Measurements from ENCODE around the gene EFCAB6. TPM values are rescaled to one million over a fixed set of nuclear protein-coding genes. Genes with fewer than 3 reads are reported as not detected.

EFCAB6 gene
- total and polyA plus RNA-seq, 9 of the 15 experiments (the other 6 are each of a cell fraction or from before 2014, with no cell fraction given): 0.06 TPM; not detected in 8

DNA sequence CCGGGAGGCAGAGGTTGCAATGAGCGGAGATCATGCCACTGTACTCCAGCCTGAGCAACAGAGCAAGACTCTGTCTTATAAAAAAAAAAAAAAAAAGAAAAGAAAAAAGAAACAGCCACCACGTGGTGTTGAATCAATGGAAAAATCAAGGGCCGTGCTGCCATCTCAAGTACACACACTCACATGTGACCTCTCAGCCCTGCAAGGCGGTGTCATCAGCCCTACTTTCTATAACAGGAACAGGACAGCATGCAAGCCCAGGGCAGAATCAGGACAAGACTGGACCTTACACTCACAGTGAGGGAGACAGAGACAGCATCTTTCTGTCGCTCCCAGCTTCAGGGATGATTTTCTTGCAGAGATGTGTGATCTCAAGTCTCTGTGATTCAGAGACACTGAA is 220.7 kb downstream of the EFCAB6 start:
- Histone ChIP-seq H3K4me2 (ENCODE audit: insufficient read depth, low read length) (no peak overlapping the region), H3K27me3 (ENCODE audit: control insufficient read depth in 2 of 2, insufficient read depth in 2 of 2, low read length in 2 of 2) (no peaks in the 10 kb centered on the region), H3K27ac (ENCODE audit: extremely low read depth, low read depth, low read length) (no peak overlapping the region), H3K79me2 (ENCODE audit: control insufficient read depth, insufficient read depth, low read length) (no peaks in the 10 kb centered on the region), H3K36me3 (ENCODE audit: control insufficient read depth, insufficient read depth, low read length) (no peaks in the 10 kb centered on the region), H3K4me3 (no peak overlapping the region), H3K9me3 (replicated peaks; ENCODE audit: control insufficient read depth, insufficient read depth, low read depth, low read length) (no peaks in the 10 kb centered on the region), H2AFZ (ENCODE audit: low read depth, low read length) (no peak overlapping the region), H3K9ac (ENCODE audit: insufficient read depth in 1 of 2, low read depth in 2 of 2, low read length in 2 of 2) (no peak overlapping the region), H3K4me1 (replicated peaks in 1 of 2; ENCODE audit: control insufficient read depth in 2 of 2, insufficient read depth in 2 of 2, low read length in 2 of 2) (no peaks in the 10 kb centered on the region; a peak in 1 of 5 replicates), H4K20me1 (replicated peaks; ENCODE audit: control insufficient read depth, insufficient read depth, low read length) (no peaks in the 10 kb centered on the region), H3K9me1 (ENCODE audit: control insufficient read depth, insufficient read depth, low read length) (no peaks in the 10 kb centered on the region)
- intact Hi-C loops (cut with micrococcal nuclease) (no loop called here), in situ Hi-C loops (cut with MboI) (no loop called here)
- DNase-seq (ENCODE audit: extremely low read depth in 1 of 4, low spot score in 3 of 4) (no peak), FAIRE-seq (no peak), ATAC-seq (no peak)
- TF ChIP-seq ARHGAP35 (IDR thresholded peaks at IDR 0.05; ENCODE audit: partially characterized antibody): no peak
- no peak for TF ChIP-seq BDP1 (IDR thresholded peaks at IDR 0.05; ENCODE audit: insufficient read depth, insufficient read length)
- TF ChIP-seq GABPB1 (CRISPR knock-in tag; IDR thresholded peaks at IDR 0.05): no peak
- TF ChIP-seq, protein P1, sequence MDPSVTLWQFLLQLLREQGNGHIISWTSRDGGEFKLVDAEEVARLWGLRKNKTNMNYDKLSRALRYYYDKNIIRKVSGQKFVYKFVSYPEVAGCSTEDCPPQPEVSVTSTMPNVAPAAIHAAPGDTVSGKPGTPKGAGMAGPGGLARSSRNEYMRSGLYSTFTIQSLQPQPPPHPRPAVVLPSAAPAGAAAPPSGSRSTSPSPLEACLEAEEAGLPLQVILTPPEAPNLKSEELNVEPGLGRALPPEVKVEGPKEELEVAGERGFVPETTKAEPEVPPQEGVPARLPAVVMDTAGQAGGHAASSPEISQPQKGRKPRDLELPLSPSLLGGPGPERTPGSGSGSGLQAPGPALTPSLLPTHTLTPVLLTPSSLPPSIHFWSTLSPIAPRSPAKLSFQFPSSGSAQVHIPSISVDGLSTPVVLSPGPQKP (CRISPR knock-in tag; IDR thresholded peaks at IDR 0.05): no peak
- TF ChIP-seq TFAM (CRISPR knock-in tag; conservative IDR thresholded peaks at IDR 0.05): no peak
- no peak for TF ChIP-seq CXXC5 (CRISPR knock-in tag; IDR thresholded peaks at IDR 0.05)
- TF ChIP-seq ELF1 (tag; IDR thresholded peaks at IDR 0.05): no peak
- no peak for TF ChIP-seq PCBP2 (IDR thresholded peaks at IDR 0.05; ENCODE audit: low read depth, low read length, poor library complexity, severe bottlenecking)
- no peak for TF ChIP-seq ZNF23 (CRISPR knock-in tag; IDR thresholded peaks at IDR 0.05)
- no peak for TF ChIP-seq CBX2 (IDR thresholded peaks at IDR 0.05; ENCODE audit: insufficient read depth, low read length, poor library complexity, severe bottlenecking)
- TF ChIP-seq, protein P2, sequence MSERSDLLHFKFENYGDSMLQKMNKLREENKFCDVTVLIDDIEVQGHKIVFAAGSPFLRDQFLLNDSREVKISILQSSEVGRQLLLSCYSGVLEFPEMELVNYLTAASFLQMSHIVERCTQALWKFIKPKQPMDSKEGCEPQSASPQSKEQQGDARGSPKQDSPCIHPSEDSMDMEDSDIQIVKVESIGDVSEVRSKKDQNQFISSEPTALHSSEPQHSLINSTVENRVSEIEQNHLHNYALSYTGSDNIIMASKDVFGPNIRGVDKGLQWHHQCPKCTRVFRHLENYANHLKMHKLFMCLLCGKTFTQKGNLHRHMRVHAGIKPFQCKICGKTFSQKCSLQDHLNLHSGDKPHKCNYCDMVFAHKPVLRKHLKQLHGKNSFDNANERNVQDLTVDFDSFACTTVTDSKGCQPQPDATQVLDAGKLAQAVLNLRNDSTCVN (CRISPR knock-in tag; IDR thresholded peaks at IDR 0.05): no peak
- no peak for TF ChIP-seq FOXA1 (IDR thresholded peaks at IDR 0.05; ENCODE audit: borderline replicate concordance)
- no peak for TF ChIP-seq CSDE1 (IDR thresholded peaks at IDR 0.05)
- no peak for TF ChIP-seq TCF7 (IDR thresholded peaks at IDR 0.05; ENCODE audit: borderline replicate concordance)
- TF ChIP-seq NFE2L1 (tag; IDR thresholded peaks at IDR 0.05; ENCODE audit: borderline replicate concordance, low read depth): no peak
- no peak for TF ChIP-seq CCNT2 (IDR thresholded peaks at IDR 0.05; ENCODE audit: borderline replicate concordance, extremely low read depth, insufficient read length, low read depth, low read length)
- TF ChIP-seq FOXK1 (CRISPR knock-in tag; IDR thresholded peaks at IDR 0.05; ENCODE audit: borderline replicate concordance): no peak
- no peak for TF ChIP-seq ZNF197 (CRISPR knock-in tag; IDR thresholded peaks at IDR 0.05; ENCODE audit: low read depth)
- TF ChIP-seq, protein P3, sequence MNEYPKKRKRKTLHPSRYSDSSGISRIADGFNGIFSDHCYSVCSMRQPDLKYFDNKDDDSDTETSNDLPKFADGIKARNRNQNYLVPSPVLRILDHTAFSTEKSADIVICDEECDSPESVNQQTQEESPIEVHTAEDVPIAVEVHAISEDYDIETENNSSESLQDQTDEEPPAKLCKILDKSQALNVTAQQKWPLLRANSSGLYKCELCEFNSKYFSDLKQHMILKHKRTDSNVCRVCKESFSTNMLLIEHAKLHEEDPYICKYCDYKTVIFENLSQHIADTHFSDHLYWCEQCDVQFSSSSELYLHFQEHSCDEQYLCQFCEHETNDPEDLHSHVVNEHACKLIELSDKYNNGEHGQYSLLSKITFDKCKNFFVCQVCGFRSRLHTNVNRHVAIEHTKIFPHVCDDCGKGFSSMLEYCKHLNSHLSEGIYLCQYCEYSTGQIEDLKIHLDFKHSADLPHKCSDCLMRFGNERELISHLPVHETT (CRISPR knock-in tag; conservative IDR thresholded peaks at IDR 0.05 in 1 of 2, IDR thresholded peaks at IDR 0.05 in 1 of 2): no peak
- no TSS peak for BruUV-seq (replicated peaks)
- WGBS (ENCODE audit: insufficient coverage, low coverage, missing lambda C conversion rate): 1% methylated on average over 6 of the region's 6 CpGs
- ChIA-PET POLR2A (no interaction called here), CTCF (ENCODE audit: low intra/inter-chr PET ratio) (no interaction called here)

Data from K562 (cell line).